Body of pancreas (tissue), 4 donors: ENCODE data around the gene ARCN1. TPM values are rescaled to one million over a fixed set of nuclear protein-coding genes. Genes with fewer than 3 reads are reported as not detected.

Experiments
- ATAC-seq: fragments of 150-250 bp; one replicate; pipeline ENCODE4 v1.9.1; 2016
- DNase-seq, 4 donors: peaks; one replicate each; pipeline ENCODE4 v3.0.0-alpha.2; 2019
- H3K27ac ChIP-seq, 4 donors: fragments of 200-600 bp; sonication (generic); 1 replicate in 3 of 4; 2 replicates in 1 of 4; pipeline versions ENCODE4 v1.5.1 to v1.6.1; 2016 to 2019; ENCODE audit warnings: mild to moderate bottlenecking in 1 of 4, mixed read lengths in 1 of 4, moderate library complexity in 1 of 4
- H3K27me3 ChIP-seq, 2 donors: fragments of 200-600 bp; sonication (generic); one replicate each; pipeline ENCODE4 v1.6.0; 2016; ENCODE audit warnings: mild to moderate bottlenecking in 1 of 2
- H3K36me3 ChIP-seq, 2 donors: fragments of 200-600 bp; sonication (generic); replicated peaks in 1 of 2; 2 replicates each; pipeline ENCODE4 v1.5.1; 2016; ENCODE audit warnings: low read depth in 2 of 2; ENCODE audit not compliant: insufficient read depth in 1 of 2
- H3K4me1 ChIP-seq: fragments of 200-600 bp; sonication (generic); one replicate; pipeline ENCODE4 v1.6.0; 2016
- H3K4me3 ChIP-seq, 2 donors: fragments of 200-600 bp; sonication (generic); 1 replicate in 1 of 2; 2 replicates in 1 of 2; pipeline ENCODE4 v1.5.1; 2016 to 2019
- H3K9me3 ChIP-seq, 3 donors: fragments of 200-600 bp; sonication (generic); 1 replicate in 2 of 3; 2 replicates in 1 of 3; pipeline ENCODE4 v1.5.1; 2016
- CTCF ChIP-seq, 7 experiments: fragments of 450-650 bp in 4 of 7; fragments of 200-600 bp in 3 of 7; sonication (generic) in 3 of 7; IDR thresholded peaks; one replicate each; pipeline ENCODE4 v1.5.1; 2016 to 2019; ENCODE audit warnings: antibody characterized with exemption in 7 of 7
- POLR2A ChIP-seq, 3 donors: fragments of 450-650 bp; IDR thresholded peaks; one replicate each; pipeline ENCODE4 v1.6.1; 2016; ENCODE audit warnings: antibody characterized with exemption in 3 of 3, mild to moderate bottlenecking in 2 of 3
- WGBS, 2 donors: methylation state at CpG; one replicate each; pipeline ENCODE4 v1.1.5; 2017; 5-methylcytosine and 5-hydroxymethylcytosine counted together
- intact Hi-C: fragments of 100-400 bp; cut with DNase I; formaldehyde crosslinking; loops from one replicate; pipeline ENCODE4 v1.15.1; 2023
- microRNA-seq, 2 donors: library from miRNA; unstranded; fragments of <30 nt; microRNA quantifications; one replicate each; pipeline ENCODE4, GENCODE V29; 2016; ENCODE audit warnings: borderline number of aligned reads in 2 of 2, borderline replicate concordance in 2 of 2
- small RNA-seq: library from RNA; depleted of rRNA; stranded (forward); fragments of <200 nt; gene quantifications from one replicate; pipeline ENCODE3, GENCODE V24; 2016
- total RNA-seq, 2 donors: library from RNA; depleted of rRNA; stranded (reverse); fragments of >200 nt; gene quantifications; one replicate each; pipeline ENCODE4 v1.1.0, GENCODE V29; 2016

ARCN1 gene
- total RNA-seq, 2 donors from 2014 or later: 49.8 to 64.3 TPM

GRCh38 chr11:118651820-118652219 is 79.6 kb downstream of the ARCN1 start:
- H3K27ac ChIP-seq: no peak overlapping the region
- no peaks in the 10 kb centered on the region for H3K27me3 ChIP-seq
- WGBS, 2 donors: 79 to 84% methylated on average over 3 of the region's 3 CpGs
- intact Hi-C loops: no loop called here
- TF ChIP-seq POLR2A (IDR thresholded peaks at IDR 0.05): no peak
- TF ChIP-seq CTCF (IDR thresholded peaks at IDR 0.05): no peak
- DNase-seq: no peak
- H3K4me3 ChIP-seq: no peak overlapping the region
- no peaks in the 10 kb centered on the region for H3K4me1 ChIP-seq
- no peaks in the 10 kb centered on the region for H3K9me3 ChIP-seq
- ATAC-seq: no peak
- peaks cover 0 to 2% of the 10 kb centered on the region in 2 donors for H3K36me3 ChIP-seq

Small RNA genes within 50 kb of the gene (microRNA-seq; reads per million reads assigned to microRNA genes)
- 0 to 0.93 reads per million in 2 donors for gene MIR6716

Small RNA genes within 50 kb of the gene (small RNA-seq; reads per million reads assigned to genes)
- gene RNU6-1157P: not detected

Other genes with a start within 250 kb of the ARCN1 start
- gene CD3D, start 229.7 kb upstream of the ARCN1 start, total RNA-seq: 1 to 10 TPM in 1 of 2 donors, not detected in 1; 1.6 TPM
- gene CD3G, start 228.1 kb upstream of the ARCN1 start, total RNA-seq: not detected
- gene UBE4A, start 212.8 kb upstream of the ARCN1 start, total RNA-seq: 10 to 100 TPM; 29.6 to 31.3 TPM
- 10 to 100 TPM; 45.2 to 91.3 TPM for gene ATP5MG, start 170.8 kb upstream of the ARCN1 start, total RNA-seq
- 100 to 1,000 TPM in 1 of 2 donors, 10 to 100 TPM in 1; 62.6 to 209 TPM for gene KMT2A, start 135.9 kb upstream of the ARCN1 start, total RNA-seq
- gene TTC36, start 44.9 kb upstream of the ARCN1 start, total RNA-seq: not detected
- gene TMEM25, start 41.2 kb upstream of the ARCN1 start, total RNA-seq: 10 to 100 TPM; 35.5 to 39.6 TPM
- gene IFT46, start 6.5 kb upstream of the ARCN1 start, total RNA-seq: 10 to 100 TPM; 17.1 to 24.6 TPM
- 100 to 1,000 TPM in 1 of 2 donors, 10 to 100 TPM in 1; 71.9 to 166 TPM for gene PHLDB1, start 35.2 kb downstream of the ARCN1 start, total RNA-seq
- 1 to 10 TPM in 1 of 2 donors, not detected in 1; 2.0 TPM for gene TREH, start 107.2 kb downstream of the ARCN1 start, total RNA-seq
- 10 to 100 TPM; 63.3 to 69.8 TPM for gene DDX6, start 218.8 kb downstream of the ARCN1 start, total RNA-seq